Body of pancreas (tissue), 4 donors: ENCODE measurements around the gene DGKD. TPM values are rescaled to one million over a fixed set of nuclear protein-coding genes. Genes with fewer than 3 reads are reported as not detected.

Source experiments
- ATAC-seq: fragments of 150-250 bp; one replicate; pipeline ENCODE4 v1.9.1; 2016
- DNase-seq, 4 donors: peaks; one replicate each; pipeline ENCODE4 v3.0.0-alpha.2; 2019
- H3K27ac ChIP-seq, 4 donors: fragments of 200-600 bp; sonication (generic); 1 replicate in 3 of 4; 2 replicates in 1 of 4; pipeline versions ENCODE4 v1.5.1 to v1.6.1; 2016 to 2019; ENCODE audit warnings: mild to moderate bottlenecking in 1 of 4, mixed read lengths in 1 of 4, moderate library complexity in 1 of 4
- H3K27me3 ChIP-seq, 2 donors: fragments of 200-600 bp; sonication (generic); one replicate each; pipeline ENCODE4 v1.6.0; 2016; ENCODE audit warnings: mild to moderate bottlenecking in 1 of 2
- H3K36me3 ChIP-seq, 2 donors: fragments of 200-600 bp; sonication (generic); replicated peaks in 1 of 2; 2 replicates each; pipeline ENCODE4 v1.5.1; 2016; ENCODE audit warnings: low read depth in 2 of 2; ENCODE audit not compliant: insufficient read depth in 1 of 2
- H3K4me1 ChIP-seq: fragments of 200-600 bp; sonication (generic); one replicate; pipeline ENCODE4 v1.6.0; 2016
- H3K4me3 ChIP-seq, 2 donors: fragments of 200-600 bp; sonication (generic); 1 replicate in 1 of 2; 2 replicates in 1 of 2; pipeline ENCODE4 v1.5.1; 2016 to 2019
- H3K9me3 ChIP-seq, 3 donors: fragments of 200-600 bp; sonication (generic); 1 replicate in 2 of 3; 2 replicates in 1 of 3; pipeline ENCODE4 v1.5.1; 2016
- CTCF ChIP-seq, 7 experiments: fragments of 450-650 bp in 4 of 7; fragments of 200-600 bp in 3 of 7; sonication (generic) in 3 of 7; IDR thresholded peaks; one replicate each; pipeline ENCODE4 v1.5.1; 2016 to 2019; ENCODE audit warnings: antibody characterized with exemption in 7 of 7
- POLR2A ChIP-seq, 3 donors: fragments of 450-650 bp; IDR thresholded peaks; one replicate each; pipeline ENCODE4 v1.6.1; 2016; ENCODE audit warnings: antibody characterized with exemption in 3 of 3, mild to moderate bottlenecking in 2 of 3
- WGBS, 2 donors: methylation state at CpG; one replicate each; pipeline ENCODE4 v1.1.5; 2017; 5-methylcytosine and 5-hydroxymethylcytosine counted together
- intact Hi-C: fragments of 100-400 bp; cut with DNase I; formaldehyde crosslinking; loops from one replicate; pipeline ENCODE4 v1.15.1; 2023
- total RNA-seq, 2 donors: library from RNA; depleted of rRNA; stranded (reverse); fragments of >200 nt; gene quantifications; one replicate each; pipeline ENCODE4 v1.1.0, GENCODE V29; 2016

Gene DGKD
- total RNA-seq, 2 donors from 2014 or later: 9.1 to 30.3 TPM

- Histone ChIP-seq H3K36me3 (peaks cover 0 to 4% of the 10 kb centered on the region in 2 donors), H3K27ac (no peak overlapping the region), H3K4me1 (no peaks in the 10 kb centered on the region), H3K4me3 (no peak overlapping the region), H3K27me3 (no peaks in the 10 kb centered on the region), H3K9me3 (no peaks in the 10 kb centered on the region)
- WGBS, 2 donors: 46 to 51% methylated on average over 18 of the region's 18 CpGs
- ATAC-seq (peak; percentile 79), DNase-seq (peak; percentile 85 to 88 (median 86))
- TF ChIP-seq POLR2A (IDR thresholded peaks at IDR 0.05) (no peak), CTCF (IDR thresholded peaks at IDR 0.05) (peak; percentile 70 to 89 (median 81))
- intact Hi-C loops: no loop called here
Measured at GRCh38 chr2:233443511-233444183, 89.4 kb downstream of the DGKD start.

- Histone ChIP-seq H3K9me3 (no peaks in the 10 kb centered on the region), H3K27ac (no peak overlapping the region), H3K4me1 (no peaks in the 10 kb centered on the region), H3K4me3 (no peak overlapping the region), H3K36me3 (peaks cover 0 to 4% of the 10 kb centered on the region in 2 donors), H3K27me3 (no peaks in the 10 kb centered on the region)
- TF ChIP-seq POLR2A (IDR thresholded peaks at IDR 0.05) (no peak), CTCF (IDR thresholded peaks at IDR 0.05) (no peak)
- ATAC-seq (no peak), DNase-seq (no peak)
- intact Hi-C loops: no loop called here
- 85 to 94% methylated on average over 6 to 11 of the region's 11 CpGs for WGBS, 2 donors
Measured at GRCh38 chr2:233444501-233444900, 90.2 kb downstream of the DGKD start.

- intact Hi-C loops: loop anchor here (5.0 kb wide), 1 partner anchor 88 kb away; no protein-coding TSS in a partner anchor
- Histone ChIP-seq H3K27ac (no peak overlapping the region), H3K4me3 (no peak overlapping the region), H3K4me1 (no peaks in the 10 kb centered on the region), H3K9me3 (no peaks in the 10 kb centered on the region), H3K27me3 (no peaks in the 10 kb centered on the region), H3K36me3 (peaks cover 0 to 4% of the 10 kb centered on the region in 2 donors)
- TF ChIP-seq CTCF (IDR thresholded peaks at IDR 0.05): no peak
- TF ChIP-seq POLR2A (IDR thresholded peaks at IDR 0.05): no peak
- WGBS, 2 donors: 92 to 96% methylated on average over 9 to 18 of the region's 18 CpGs
- DNase-seq (no peak), ATAC-seq (no peak)
Measured at GRCh38 chr2:233445152-233445830, 91.0 kb downstream of the DGKD start.

GRCh38 chr2:233446121-233446520 lies 91.8 kb downstream of the DGKD start:
- Histone ChIP-seq H3K27me3 (no peaks in the 10 kb centered on the region), H3K4me3 (no peak overlapping the region), H3K27ac (no peak overlapping the region), H3K9me3 (no peaks in the 10 kb centered on the region), H3K36me3 (peaks cover 0 to 4% of the 10 kb centered on the region in 2 donors), H3K4me1 (no peaks in the 10 kb centered on the region)
- intact Hi-C loops: loop anchor here (5.0 kb wide), 1 partner anchor 89 kb away; no protein-coding TSS in a partner anchor
- ATAC-seq: no peak
- WGBS, 2 donors: 89 to 90% methylated on average over 1 of the region's 1 CpG
- TF ChIP-seq CTCF (IDR thresholded peaks at IDR 0.05) (no peak), POLR2A (IDR thresholded peaks at IDR 0.05) (no peak)
- no peak for DNase-seq
